Fibroblast of peridontal ligament (primary cell): ENCODE data around the gene FCHO2.
A peak's percentile ranks its signal among the peaks of the same experiment; 100 is the strongest.

ENCODE experiments used
- DNase-seq: peaks from one replicate; pipeline ENCODE4 v3.0.0-alpha.2; 2010; ENCODE audit errors: extremely low read depth

The FCHO2 gene

GRCh38 chr5:73114044-73114688 is 158.3 kb downstream of the FCHO2 start:
- DNase-seq: no peak

GRCh38 chr5:73115399-73116051 is 159.7 kb downstream of the FCHO2 start:
- peak; percentile 95 for DNase-seq

- DNase-seq: no peak
Measured at GRCh38 chr5:73116506-73116905, 160.7 kb downstream of the FCHO2 start.

- no peak for DNase-seq
Measured at GRCh38 chr5:73117088-73117740, 161.4 kb downstream of the FCHO2 start.

GRCh38 chr5:73118391-73118973 is 162.6 kb downstream of the FCHO2 start:
- no peak for DNase-seq

GRCh38 chr5:73119451-73120157 is 163.8 kb downstream of the FCHO2 start:
- DNase-seq: no peak

GRCh38 chr5:73120222-73121118 is 164.6 kb downstream of the FCHO2 start, which contains the start of gene TMEM171:
TMEM171 (plus strand) TSS chr5:73120575; CDS start chr5:73123374, 2,799 bp downstream.
- DNase-seq: peak; percentile 15

GRCh38 chr5:73121119-73121463 is 165.2 kb downstream of the FCHO2 start:
- DNase-seq: peak; percentile 41

- DNase-seq: peak; percentile 90
Measured at GRCh38 chr5:73122875-73123810, 167.3 kb downstream of the FCHO2 start.

- DNase-seq: no peak
Measured at GRCh38 chr5:73125289-73125688, 169.4 kb downstream of the FCHO2 start.

- peak; percentile 8 for DNase-seq
Measured at GRCh38 chr5:73126381-73126780, 170.5 kb downstream of the FCHO2 start.

GRCh38 chr5:73126957-73127356 is 171.1 kb downstream of the FCHO2 start:
- DNase-seq: no peak

GRCh38 chr5:73129143-73129542 is 173.3 kb downstream of the FCHO2 start:
- DNase-seq: no peak

GRCh38 chr5:73130811-73131210 is 175.0 kb downstream of the FCHO2 start:
- no peak for DNase-seq

- no peak for DNase-seq
Measured at GRCh38 chr5:73131711-73132425, 176.0 kb downstream of the FCHO2 start.

- DNase-seq: no peak
Measured at GRCh38 chr5:73132759-73133158, 176.9 kb downstream of the FCHO2 start.

GRCh38 chr5:73135021-73135420 is 179.2 kb downstream of the FCHO2 start:
- DNase-seq: no peak

- peak; percentile 38 for DNase-seq
Measured at GRCh38 chr5:73135429-73136054, 179.7 kb downstream of the FCHO2 start.

- no peak for DNase-seq
Measured at GRCh38 chr5:73136055-73136562, 180.3 kb downstream of the FCHO2 start.
